SKM-1 treated with dmso at 0.1 percent for 144 hours (cell line): ENCODE measurements around the gene NT5C2.
"Not testable (repeated sequence)": the region's sequence is repeated elsewhere in the genome, so short reads cannot be mapped to it uniquely, and the experiment has no call there.

Source experiments
- DNase-seq: peaks from one replicate; lab custom pipeline; 2025; ENCODE audit not compliant: unreplicated experiment; lab: John Stamatoyannopoulos, UW

Gene NT5C2

GRCh38 chr10:103095005-103095404 is 98.1 kb downstream of the NT5C2 start:
- DNase-seq: no peak

GRCh38 chr10:103090911-103091310 is 102.2 kb downstream of the NT5C2 start:
- DNase-seq: no peak

- no peak for DNase-seq
Measured at GRCh38 chr10:103089493-103089892, 103.6 kb downstream of the NT5C2 start.

- no peak for DNase-seq
Measured at GRCh38 chr10:103086799-103087198, 106.3 kb downstream of the NT5C2 start.

- DNase-seq: no peak
Measured at GRCh38 chr10:103086261-103086660, 106.8 kb downstream of the NT5C2 start.

GRCh38 chr10:103083977-103084320 is 109.1 kb downstream of the NT5C2 start:
- DNase-seq: no peak

- no peak for DNase-seq
Measured at GRCh38 chr10:103083266-103083976, 109.7 kb downstream of the NT5C2 start.

GRCh38 chr10:103082683-103083082 is 110.4 kb downstream of the NT5C2 start:
- DNase-seq: no peak

- no peak for DNase-seq
Measured at GRCh38 chr10:103080891-103081581, 112.0 kb downstream of the NT5C2 start.

GRCh38 chr10:103079946-103080345 is 113.1 kb downstream of the NT5C2 start:
- no peak for DNase-seq

- DNase-seq: no peak
Measured at GRCh38 chr10:103079100-103079499, 114.0 kb downstream of the NT5C2 start.

- DNase-seq: no peak
Measured at GRCh38 chr10:103078676-103079075, 114.4 kb downstream of the NT5C2 start.

- DNase-seq: no peak
Measured at GRCh38 chr10:103078309-103078615, 114.8 kb downstream of the NT5C2 start.

GRCh38 chr10:103077491-103078308 is 115.4 kb downstream of the NT5C2 start:
- DNase-seq: no peak

GRCh38 chr10:103077020-103077419 is 116.1 kb downstream of the NT5C2 start:
- DNase-seq: no peak

- DNase-seq: no peak
Measured at GRCh38 chr10:103072891-103073290, 120.2 kb downstream of the NT5C2 start.

- no peak for DNase-seq
Measured at GRCh38 chr10:103072276-103072675, 120.8 kb downstream of the NT5C2 start.

- DNase-seq: peak; percentile 50
Measured at GRCh38 chr10:103069453-103070331, 123.4 kb downstream of the NT5C2 start.

GRCh38 chr10:103067956-103068355 is 125.1 kb downstream of the NT5C2 start:
- no peak for DNase-seq

GRCh38 chr10:103067484-103067883 is 125.6 kb downstream of the NT5C2 start:
- no peak for DNase-seq

GRCh38 chr10:103067099-103067477 is 126.0 kb downstream of the NT5C2 start:
- DNase-seq: not testable (repeated sequence)
